Right kidney (tissue), 1 donor: ENCODE measurements around the gene LRP1B.

Experiments used
- DNase-seq: peaks from one replicate; pipeline ENCODE4 v3.0.0-alpha.2; 2016

The LRP1B gene

GRCh38 chr2:142040556-142040955 is 90.3 kb downstream of the LRP1B start:
- no peak for DNase-seq

- no peak for DNase-seq
Observed at GRCh38 chr2:142038826-142039225, 92.0 kb downstream of the LRP1B start.

- DNase-seq = no peak
Observed at GRCh38 chr2:142037744-142038143, 93.1 kb downstream of the LRP1B start.

GRCh38 chr2:142037066-142037465 is 93.8 kb downstream of the LRP1B start:
- DNase-seq = no peak

GRCh38 chr2:142033393-142033792 is 97.4 kb downstream of the LRP1B start:
- DNase-seq = no peak

- DNase-seq = no peak
Observed at GRCh38 chr2:142031656-142032055, 99.2 kb downstream of the LRP1B start.

- no peak for DNase-seq
Observed at GRCh38 chr2:142030735-142031134, 100.1 kb downstream of the LRP1B start.

- DNase-seq = no peak
Observed at GRCh38 chr2:142029974-142030373, 100.8 kb downstream of the LRP1B start.

GRCh38 chr2:142025394-142025793 is 105.4 kb downstream of the LRP1B start:
- DNase-seq = no peak

- no peak for DNase-seq
Observed at GRCh38 chr2:142020368-142020767, 110.4 kb downstream of the LRP1B start.

- no peak for DNase-seq
Observed at GRCh38 chr2:142014536-142014935, 116.3 kb downstream of the LRP1B start.

GRCh38 chr2:142012797-142013196 is 118.0 kb downstream of the LRP1B start:
- DNase-seq = no peak

- DNase-seq = no peak
Observed at GRCh38 chr2:142010477-142011270, 120.1 kb downstream of the LRP1B start.

- no peak for DNase-seq
Observed at GRCh38 chr2:142008135-142008744, 122.6 kb downstream of the LRP1B start.

- no peak for DNase-seq
Observed at GRCh38 chr2:141994066-141994465, 136.8 kb downstream of the LRP1B start.

GRCh38 chr2:141992695-141993094 is 138.1 kb downstream of the LRP1B start:
- no peak for DNase-seq

- no peak for DNase-seq
Observed at GRCh38 chr2:141968433-141968832, 162.4 kb downstream of the LRP1B start.

- no peak for DNase-seq
Observed at GRCh38 chr2:141967980-141968379, 162.8 kb downstream of the LRP1B start.

- no peak for DNase-seq
Observed at GRCh38 chr2:141967503-141967902, 163.3 kb downstream of the LRP1B start.

GRCh38 chr2:141959941-141960340 is 170.9 kb downstream of the LRP1B start:
- no peak for DNase-seq

GRCh38 chr2:141959016-141959415 is 171.8 kb downstream of the LRP1B start:
- no peak for DNase-seq

- no peak for DNase-seq
Observed at GRCh38 chr2:141957827-141958450, 172.9 kb downstream of the LRP1B start.

GRCh38 chr2:141957321-141957720 is 173.5 kb downstream of the LRP1B start:
- no peak for DNase-seq
